OCI-LY1 (cell line): Measurements from ENCODE around the gene PKMYT1.

Source experiments
- H2AFZ ChIP-seq: fragments of 200-600 bp; sonication (generic), shearing (Covaris generic); 2 replicates; pipeline ENCODE4 v1.6.0; 2014; ENCODE audit warnings: antibody characterized with exemption, mild to moderate bottlenecking, low read length
- H3F3A ChIP-seq: fragments of 200-600 bp; sonication (generic), shearing (Covaris generic); 2 replicates; pipeline ENCODE4 v1.6.0; 2014; ENCODE audit warnings: mild to moderate bottlenecking, antibody characterized with exemption, low read length, moderate library complexity; ENCODE audit not compliant: insufficient read depth
- H3K27ac ChIP-seq: fragments of 200-600 bp; sonication (generic); 2 replicates; pipeline ENCODE4 v1.5.1; 2014; ENCODE audit warnings: low read length, mixed run types, mild to moderate bottlenecking, low read depth; ENCODE audit not compliant: poor library complexity, severe bottlenecking
- H3K27me3 ChIP-seq: fragments of 200-600 bp; sonication (generic); 2 replicates; pipeline ENCODE4 v1.6.0; 2014; ENCODE audit warnings: antibody characterized with exemption, mild to moderate bottlenecking, low read length, moderate library complexity; ENCODE audit not compliant: insufficient read depth
- H3K36me3 ChIP-seq: fragments of 200-600 bp; sonication (generic); 2 replicates; pipeline ENCODE4 v1.6.1; 2014; ENCODE audit warnings: mild to moderate bottlenecking, antibody characterized with exemption, low read length, moderate library complexity, mixed read lengths; ENCODE audit not compliant: insufficient read depth
- H3K4me1 ChIP-seq: fragments of 200-600 bp; sonication (generic); 2 replicates; pipeline ENCODE4 v1.5.1; 2014; ENCODE audit warnings: mild to moderate bottlenecking, low read length, moderate library complexity; ENCODE audit not compliant: insufficient read depth, severe bottlenecking
- H3K4me2 ChIP-seq: fragments of 200-600 bp; sonication (generic), shearing (Covaris generic); 2 replicates; pipeline ENCODE4 v1.6.1; 2014; ENCODE audit warnings: low read length
- H3K4me3 ChIP-seq: fragments of 200-600 bp; sonication (generic); 2 replicates; pipeline ENCODE4 v1.5.1; 2014; ENCODE audit warnings: low read length, low read depth, mild to moderate bottlenecking, mixed read lengths; ENCODE audit not compliant: poor library complexity, severe bottlenecking
- H3K79me2 ChIP-seq: fragments of 200-600 bp; shearing (Covaris generic); 2 replicates; pipeline ENCODE4 v1.6.1; 2016; ENCODE audit warnings: mixed run types, low read length, mixed read lengths; ENCODE audit not compliant: insufficient read depth
- H3K9ac ChIP-seq: fragments of 200-600 bp; sonication (generic), shearing (Covaris generic); 2 replicates; pipeline ENCODE4 v1.6.1; 2014; ENCODE audit warnings: mild to moderate bottlenecking, low read length, mixed read lengths
- H3K9me2 ChIP-seq: fragments of 200-600 bp; sonication (generic), shearing (Covaris generic); 2 replicates; pipeline ENCODE4 v1.6.1; 2014; ENCODE audit warnings: low read depth, mild to moderate bottlenecking, low read length, mixed read lengths
- H3K9me3 ChIP-seq: fragments of 200-600 bp; shearing (Covaris generic); 2 replicates; pipeline ENCODE4 v1.6.1; 2014; ENCODE audit warnings: low read length, mixed read lengths
- H4K20me1 ChIP-seq: fragments of 200-600 bp; sonication (generic), shearing (Covaris generic); 2 replicates; pipeline ENCODE4 v1.6.0; 2016; ENCODE audit warnings: mild to moderate bottlenecking, low read length; ENCODE audit not compliant: insufficient read depth
- EZH2 ChIP-seq: fragments of 200-600 bp; sonication (generic), shearing (Covaris generic); IDR thresholded peaks from 2 replicates; pipeline ENCODE4 v1.8.0; 2017; ENCODE audit warnings: borderline replicate concordance, mixed run types, mild to moderate bottlenecking, antibody characterized with exemption, low read length, moderate library complexity, mixed read lengths
- TF ChIP-seq, protein P1 (sequence below): fragments of 200-600 bp; sonication (generic), shearing (Covaris generic); IDR thresholded peaks from 2 replicates; pipeline ENCODE4 v1.5.1; 2017; ENCODE audit warnings: mild to moderate bottlenecking, antibody characterized with exemption, low read length, moderate library complexity, mixed read lengths

Gene PKMYT1

DNA sequence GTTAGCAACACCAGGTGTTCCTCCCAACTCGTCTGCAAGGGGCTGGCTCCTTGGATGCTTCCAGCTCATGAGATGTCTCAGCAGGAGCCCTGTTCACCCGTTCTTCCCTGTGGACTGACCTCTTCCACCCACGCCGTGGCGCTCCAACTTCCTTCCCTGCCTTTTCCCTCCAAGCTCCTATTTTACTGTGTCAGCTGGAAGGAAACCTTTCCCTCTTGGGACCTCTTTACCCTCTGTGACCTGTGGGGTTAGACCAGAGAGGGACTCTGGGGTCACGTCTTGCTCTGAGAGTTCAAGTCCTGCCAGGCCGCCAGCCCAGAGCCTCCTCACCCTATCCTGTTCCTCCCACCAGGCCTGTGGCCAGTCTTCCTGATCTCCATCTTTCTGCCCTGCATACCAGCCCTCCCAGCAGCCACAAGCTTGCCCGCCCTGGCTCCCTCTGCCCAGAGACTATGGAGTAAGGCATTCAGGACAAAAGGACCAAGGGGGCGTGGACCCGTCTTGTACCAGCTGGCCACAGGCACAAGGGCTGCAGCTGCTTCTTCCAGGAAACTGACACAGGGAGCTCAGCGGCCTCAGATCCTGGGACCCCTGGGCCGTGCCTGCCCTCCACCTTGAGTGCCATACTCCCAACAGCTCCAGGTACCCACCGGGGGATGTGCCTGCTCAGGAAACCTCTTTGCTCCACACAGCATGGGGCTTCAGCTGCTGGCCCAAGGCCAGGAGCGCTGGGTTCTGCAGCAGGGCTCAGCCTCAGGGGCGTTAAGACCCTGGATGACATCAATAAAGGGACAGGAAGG is 8.1 kb downstream of the PKMYT1 start:
- peaks cover 66% of the 10 kb centered on the region for H3K36me3 ChIP-seq
- H4K20me1 ChIP-seq, result no peaks in the 10 kb centered on the region
- TF ChIP-seq, protein P1, sequence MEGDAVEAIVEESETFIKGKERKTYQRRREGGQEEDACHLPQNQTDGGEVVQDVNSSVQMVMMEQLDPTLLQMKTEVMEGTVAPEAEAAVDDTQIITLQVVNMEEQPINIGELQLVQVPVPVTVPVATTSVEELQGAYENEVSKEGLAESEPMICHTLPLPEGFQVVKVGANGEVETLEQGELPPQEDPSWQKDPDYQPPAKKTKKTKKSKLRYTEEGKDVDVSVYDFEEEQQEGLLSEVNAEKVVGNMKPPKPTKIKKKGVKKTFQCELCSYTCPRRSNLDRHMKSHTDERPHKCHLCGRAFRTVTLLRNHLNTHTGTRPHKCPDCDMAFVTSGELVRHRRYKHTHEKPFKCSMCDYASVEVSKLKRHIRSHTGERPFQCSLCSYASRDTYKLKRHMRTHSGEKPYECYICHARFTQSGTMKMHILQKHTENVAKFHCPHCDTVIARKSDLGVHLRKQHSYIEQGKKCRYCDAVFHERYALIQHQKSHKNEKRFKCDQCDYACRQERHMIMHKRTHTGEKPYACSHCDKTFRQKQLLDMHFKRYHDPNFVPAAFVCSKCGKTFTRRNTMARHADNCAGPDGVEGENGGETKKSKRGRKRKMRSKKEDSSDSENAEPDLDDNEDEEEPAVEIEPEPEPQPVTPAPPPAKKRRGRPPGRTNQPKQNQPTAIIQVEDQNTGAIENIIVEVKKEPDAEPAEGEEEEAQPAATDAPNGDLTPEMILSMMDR, result no peak
- TF ChIP-seq EZH2, result no peak
- H3K9ac ChIP-seq, result no peak overlapping the region
- H3K9me2 ChIP-seq, result no peaks in the 10 kb centered on the region
- no peak overlapping the region for H2AFZ ChIP-seq
- H3K4me3 ChIP-seq, result no peak overlapping the region
- H3K27ac ChIP-seq, result peak overlapping the region; percentile 29
- no peaks in the 10 kb centered on the region for H3F3A ChIP-seq
- H3K4me1 ChIP-seq, result peaks cover 56% of the 10 kb centered on the region
- H3K79me2 ChIP-seq, result no peaks in the 10 kb centered on the region
- no peaks in the 10 kb centered on the region for H3K9me3 ChIP-seq
- peak overlapping the region; percentile 85; the same call in 1 of the 2 replicates for H3K4me2 ChIP-seq
- H3K27me3 ChIP-seq, result no peaks in the 10 kb centered on the region

DNA sequence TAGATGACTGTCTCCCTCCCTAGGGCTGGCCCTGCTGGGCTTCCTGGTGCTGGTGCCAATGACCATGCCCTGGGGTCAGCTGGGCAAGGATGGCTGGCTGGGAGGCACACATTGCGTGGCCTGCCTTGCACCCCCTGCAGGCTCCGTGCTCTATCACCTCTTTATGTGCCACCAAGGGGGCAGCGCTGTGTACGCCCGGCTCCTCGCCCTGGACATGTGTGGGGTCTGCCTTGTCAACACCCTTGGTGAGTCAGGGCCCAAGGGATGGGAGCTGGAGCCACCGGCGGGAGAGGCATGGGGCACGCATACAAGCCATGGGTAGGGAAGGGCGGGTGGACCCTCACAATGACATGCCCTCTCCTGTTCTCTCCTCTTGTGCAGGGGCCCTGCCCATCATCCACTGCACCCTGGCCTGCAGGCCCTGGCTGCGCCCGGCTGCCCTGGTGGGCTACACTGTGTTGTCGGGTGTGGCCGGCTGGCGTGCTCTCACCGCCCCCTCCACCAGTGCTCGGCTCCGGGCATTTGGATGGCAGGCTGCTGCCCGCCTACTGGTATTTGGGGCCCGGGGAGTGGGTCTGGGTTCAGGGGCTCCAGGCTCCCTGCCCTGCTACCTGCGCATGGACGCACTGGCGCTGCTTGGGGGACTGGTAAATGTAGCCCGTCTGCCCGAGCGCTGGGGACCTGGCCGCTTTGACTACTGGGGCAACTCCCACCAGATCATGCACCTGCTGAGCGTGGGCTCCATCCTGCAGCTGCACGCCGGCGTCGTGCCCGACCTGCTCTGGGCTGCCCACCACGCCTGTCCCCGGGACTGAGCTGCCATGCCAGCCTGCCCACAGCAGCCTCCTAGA is 8.9 kb downstream of the PKMYT1 start:
- peak overlapping the region; percentile 81 for H3K4me3 ChIP-seq

DNA sequence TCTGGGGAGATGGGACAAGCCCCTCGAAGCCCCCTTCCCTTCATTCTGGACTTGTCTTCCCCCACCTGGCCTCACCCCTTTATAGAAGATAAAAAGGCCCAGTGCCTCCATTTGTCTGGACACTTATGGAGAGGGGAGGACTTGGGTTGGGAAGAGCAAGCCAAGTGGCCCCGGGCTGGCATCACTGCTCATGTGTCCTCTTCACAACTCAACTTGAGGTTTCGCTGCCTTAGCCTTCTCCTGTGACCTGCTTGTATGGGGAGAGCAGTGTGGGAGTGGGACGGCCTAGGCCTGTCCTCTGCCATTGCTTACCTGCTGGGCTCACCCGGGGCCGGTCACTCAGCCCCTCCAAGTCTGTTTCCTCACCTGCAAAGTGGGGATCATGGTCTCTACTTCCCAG is 9.7 kb downstream of the PKMYT1 start:
- peak overlapping the region; percentile 84 for H3K9ac ChIP-seq
- H3K27me3 ChIP-seq, result no peaks in the 10 kb centered on the region
- H3K4me2 ChIP-seq, result peak overlapping the region; percentile 85
- H3K27ac ChIP-seq, result no peak overlapping the region
- peaks cover 50% of the 10 kb centered on the region; the same call in 1 of the 2 replicates for H3K36me3 ChIP-seq
- H4K20me1 ChIP-seq, result no peaks in the 10 kb centered on the region
- no peaks in the 10 kb centered on the region for H3F3A ChIP-seq
- peak overlapping the region; percentile 81 for H3K4me3 ChIP-seq
- H3K9me3 ChIP-seq, result no peaks in the 10 kb centered on the region
- TF ChIP-seq, protein P1, result no peak
- TF ChIP-seq EZH2, result no peak
- H3K79me2 ChIP-seq, result no peaks in the 10 kb centered on the region
- peaks cover 60% of the 10 kb centered on the region for H3K4me1 ChIP-seq
- H2AFZ ChIP-seq, result no peak overlapping the region
- no peaks in the 10 kb centered on the region for H3K9me2 ChIP-seq

More for the DNA sequence above, 8.9 kb downstream of the PKMYT1 start:
- Histone ChIP-seq H3K79me2 (no peaks in the 10 kb centered on the region), H3K4me1 (peaks cover 55% of the 10 kb centered on the region), H3K36me3 (peaks cover 58% of the 10 kb centered on the region), H3K27me3 (no peaks in the 10 kb centered on the region), H3K9me3 (no peaks in the 10 kb centered on the region), H4K20me1 (no peaks in the 10 kb centered on the region), H3K9ac (peak overlapping the region; percentile 84; the same call in 1 of the 2 replicates), H2AFZ (no peak overlapping the region), H3F3A (no peaks in the 10 kb centered on the region), H3K4me2 (peak overlapping the region; percentile 85), H3K9me2 (no peaks in the 10 kb centered on the region), H3K27ac (peak overlapping the region; percentile 19)
- TF ChIP-seq EZH2, result no peak
- TF ChIP-seq, protein P1, result peak; percentile 29; the same call in 1 of the 2 replicates
